Bladder microvascular endothelial cell (primary cell): Measurements from ENCODE around the gene SLC6A16. TPM values are rescaled to one million over a fixed set of nuclear protein-coding genes. Genes with fewer than 3 reads are reported as not detected.

ENCODE experiments used
- total RNA-seq: library from RNA; depleted of rRNA; stranded (reverse); fragments of >200 nt; gene quantifications from 2 replicates; pipeline ENCODE4 v1.2.3, GENCODE V29; 2014

Gene SLC6A16
- under 0.01 and 0.63 TPM in 2 replicates for total RNA-seq

GRCh38 chr19:49324801-49325576, at the start of gene SLC6A16:
Gene SLC6A16, minus strand, starts transcription at chr19:49325191. Its CDS starts 13,844 bp downstream, at chr19:49311347.

GRCh38 chr19:49363268-49364082, 38.5 kb upstream of the SLC6A16 start, which contains the start of gene DKKL1:
Gene DKKL1, plus strand, starts transcription at chr19:49363877. Its CDS starts 122 bp downstream, at chr19:49363999.

GRCh38 chr19:49362048-49362928, 37.3 kb upstream of the SLC6A16 start, which contains the start of gene TEAD2:
Gene TEAD2, minus strand, starts transcription at chr19:49362416. Its CDS starts 2,341 bp downstream, at chr19:49360075.

GRCh38 chr19:49335071-49335783, 10.2 kb upstream of the SLC6A16 start, which contains the start of gene CD37:
Gene CD37, plus strand, starts transcription at chr19:49335406. Its CDS starts 135 bp downstream, at chr19:49335541.

Other genes starting within 250 kb of the SLC6A16 start
- 141 and 222 TPM in 2 replicates for gene SNRNP70, start 239.7 kb downstream of the SLC6A16 start, total RNA-seq
- 1.4 and 1.5 TPM in 2 replicates for gene LIN7B, start 210.8 kb downstream of the SLC6A16 start, total RNA-seq
- gene C19orf73, start 206.0 kb downstream of the SLC6A16 start, total RNA-seq = 0.65 and 0.88 TPM in 2 replicates
- 3.4 and 3.9 TPM in 2 replicates for gene PPFIA3, start 205.6 kb downstream of the SLC6A16 start, total RNA-seq
- gene HRC, start 169.8 kb downstream of the SLC6A16 start, total RNA-seq = 0.06 TPM in 1 of 2 replicates, not detected in the other
- gene TRPM4, start 167.4 kb downstream of the SLC6A16 start, total RNA-seq = 19.8 and 24.1 TPM in 2 replicates
- gene CD37, start 10.2 kb upstream of the SLC6A16 start, total RNA-seq = not detected in 2 replicates
- 35.9 and 51.0 TPM in 2 replicates for gene TEAD2, start 37.2 kb upstream of the SLC6A16 start, total RNA-seq
- gene DKKL1, start 38.7 kb upstream of the SLC6A16 start, total RNA-seq = 0.31 TPM in 1 of 2 replicates, not detected in the other
- not detected in 2 replicates for gene KASH5, start 63.1 kb upstream of the SLC6A16 start, total RNA-seq
- not detected in 2 replicates for gene PTH2, start 98.2 kb upstream of the SLC6A16 start, total RNA-seq
- not detected in 2 replicates for gene GFY, start 100.2 kb upstream of the SLC6A16 start, total RNA-seq
- 0.16 and 0.19 TPM in 2 replicates for gene SLC17A7, start 116.3 kb upstream of the SLC6A16 start, total RNA-seq
- 110 and 142 TPM in 2 replicates for gene PIH1D1, start 126.6 kb upstream of the SLC6A16 start, total RNA-seq
- 30.3 and 50.7 TPM in 2 replicates for gene ALDH16A1, start 128.0 kb upstream of the SLC6A16 start, total RNA-seq
- 1.3 and 2.0 TPM in 2 replicates for gene FLT3LG, start 149.0 kb upstream of the SLC6A16 start, total RNA-seq
- gene RPL13A, start 162.4 kb upstream of the SLC6A16 start, total RNA-seq = 2,122 and 2,841 TPM in 2 replicates
- gene RPS11, start 171.2 kb upstream of the SLC6A16 start, total RNA-seq = 2,665 and 3,458 TPM in 2 replicates
- gene FCGRT, start 187.5 kb upstream of the SLC6A16 start, total RNA-seq = 60.9 and 92.8 TPM in 2 replicates
- gene RCN3, start 202.8 kb upstream of the SLC6A16 start, total RNA-seq = 10.5 and 15.2 TPM in 2 replicates